Measurements from ENCODE around the gene PSMD11.

- TF ChIP-seq, protein P1, sequence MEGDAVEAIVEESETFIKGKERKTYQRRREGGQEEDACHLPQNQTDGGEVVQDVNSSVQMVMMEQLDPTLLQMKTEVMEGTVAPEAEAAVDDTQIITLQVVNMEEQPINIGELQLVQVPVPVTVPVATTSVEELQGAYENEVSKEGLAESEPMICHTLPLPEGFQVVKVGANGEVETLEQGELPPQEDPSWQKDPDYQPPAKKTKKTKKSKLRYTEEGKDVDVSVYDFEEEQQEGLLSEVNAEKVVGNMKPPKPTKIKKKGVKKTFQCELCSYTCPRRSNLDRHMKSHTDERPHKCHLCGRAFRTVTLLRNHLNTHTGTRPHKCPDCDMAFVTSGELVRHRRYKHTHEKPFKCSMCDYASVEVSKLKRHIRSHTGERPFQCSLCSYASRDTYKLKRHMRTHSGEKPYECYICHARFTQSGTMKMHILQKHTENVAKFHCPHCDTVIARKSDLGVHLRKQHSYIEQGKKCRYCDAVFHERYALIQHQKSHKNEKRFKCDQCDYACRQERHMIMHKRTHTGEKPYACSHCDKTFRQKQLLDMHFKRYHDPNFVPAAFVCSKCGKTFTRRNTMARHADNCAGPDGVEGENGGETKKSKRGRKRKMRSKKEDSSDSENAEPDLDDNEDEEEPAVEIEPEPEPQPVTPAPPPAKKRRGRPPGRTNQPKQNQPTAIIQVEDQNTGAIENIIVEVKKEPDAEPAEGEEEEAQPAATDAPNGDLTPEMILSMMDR (IDR thresholded peaks at IDR 0.05; ENCODE audit: insufficient read depth, low read length, poor library complexity, severe bottlenecking) = peak; percentile 59
- TF ChIP-seq EZH2phosphoT487 (conservative IDR thresholded peaks at IDR 0.05; ENCODE audit: low read length) = no peak
Observed at GRCh38 chr17:32483451-32484019, 39.2 kb downstream of the PSMD11 start.
